H9 (cell line): Measurements from ENCODE around the gene ZCCHC8. TPM values are rescaled to one million over a fixed set of nuclear protein-coding genes. Genes with fewer than 3 reads are reported as not detected.
A peak's percentile ranks its signal among the peaks of the same experiment; 100 is the strongest.

Experiments used
- DNase-seq: peaks from one replicate; pipeline ENCODE4 v3.0.0-alpha.2; 2017
- H2AFZ ChIP-seq: one replicate; pipeline ENCODE4 v1.6.1; 2013; ENCODE audit warnings: mild to moderate bottlenecking, low read length, control low read depth, moderate library complexity
- H2AK5ac ChIP-seq: 2 replicates; pipeline ENCODE4 v1.6.1; 2013; ENCODE audit warnings: low read length, control low read depth, mixed read lengths; ENCODE audit not compliant: insufficient read length
- H2BK120ac ChIP-seq: one replicate; pipeline ENCODE4 v1.6.1; 2013; ENCODE audit warnings: low read depth, mild to moderate bottlenecking, low read length, control low read depth, inconsistent platforms; ENCODE audit not compliant: poor library complexity, severe bottlenecking
- H2BK12ac ChIP-seq: 2 replicates; pipeline ENCODE4 v1.6.1; 2013; ENCODE audit warnings: low read length, control low read depth, mixed read lengths, low read depth; ENCODE audit not compliant: insufficient read length
- H2BK15ac ChIP-seq: 2 replicates; pipeline ENCODE4 v1.6.1; 2013; ENCODE audit warnings: low read depth, low read length, control low read depth
- H2BK20ac ChIP-seq: one replicate; pipeline ENCODE4 v1.6.1; 2013; ENCODE audit warnings: low read depth, mild to moderate bottlenecking, low read length, control low read depth, inconsistent platforms; ENCODE audit not compliant: poor library complexity, severe bottlenecking
- H2BK5ac ChIP-seq: 2 replicates; pipeline ENCODE4 v1.6.1; 2013; ENCODE audit warnings: low read length, control low read depth, mixed read lengths; ENCODE audit not compliant: insufficient read length
- H3K14ac ChIP-seq: 2 replicates; pipeline ENCODE4 v1.6.1; 2013; ENCODE audit warnings: low read length, control low read depth; ENCODE audit not compliant: insufficient read depth
- H3K18ac ChIP-seq: 2 replicates; pipeline ENCODE4 v1.6.1; 2013; ENCODE audit warnings: low read depth, mild to moderate bottlenecking, mixed read lengths, low read length, control low read depth; ENCODE audit not compliant: insufficient read length
- H3K23ac ChIP-seq: 2 replicates; pipeline ENCODE4 v1.6.1; 2013; ENCODE audit warnings: low read length, control low read depth, mixed read lengths, low read depth; ENCODE audit not compliant: insufficient read length
- H3K23me2 ChIP-seq: 2 replicates; pipeline ENCODE4 v1.6.1; 2013; ENCODE audit warnings: low read depth, mild to moderate bottlenecking, mixed read lengths, low read length, control low read depth; ENCODE audit not compliant: insufficient read length, poor library complexity, severe bottlenecking
- H3K27ac ChIP-seq: 2 replicates; pipeline ENCODE4 v1.5.1; 2013; ENCODE audit warnings: low read length, control low read depth, mixed read lengths, low read depth; ENCODE audit not compliant: insufficient read length
- H3K27me3 ChIP-seq: 2 replicates; pipeline ENCODE4 v1.6.1; 2013; ENCODE audit warnings: low read length, control low read depth, inconsistent platforms; ENCODE audit not compliant: insufficient read depth
- H3K4ac ChIP-seq: 2 replicates; pipeline ENCODE4 v1.6.1; 2013; ENCODE audit warnings: low read depth, mild to moderate bottlenecking, control low read depth, inconsistent platforms, low read length, moderate library complexity
- H3K4me1 ChIP-seq: 2 replicates; pipeline ENCODE4 v1.6.1; 2013; ENCODE audit warnings: low read length, control low read depth, inconsistent platforms; ENCODE audit not compliant: insufficient read depth
- H3K4me2 ChIP-seq: 2 replicates; pipeline ENCODE4 v1.6.1; 2013; ENCODE audit warnings: low read length, control low read depth, mixed read lengths; ENCODE audit not compliant: insufficient read length, insufficient read depth
- H3K56ac ChIP-seq: 2 replicates; pipeline ENCODE4 v1.6.1; 2013; ENCODE audit warnings: low read depth, mild to moderate bottlenecking, mixed read lengths, low read length, control low read depth; ENCODE audit not compliant: insufficient read length
- H3K79me1 ChIP-seq: 2 replicates; pipeline ENCODE4 v1.6.1; 2013; ENCODE audit warnings: low read depth, mild to moderate bottlenecking, moderate library complexity, low read length, control low read depth, inconsistent platforms; ENCODE audit not compliant: insufficient read depth, poor library complexity, severe bottlenecking
- H3K79me2 ChIP-seq: 2 replicates; pipeline ENCODE4 v1.6.1; 2013; ENCODE audit warnings: low read length, control low read depth, inconsistent platforms; ENCODE audit not compliant: insufficient read depth
- H3K9ac ChIP-seq: 2 replicates; pipeline ENCODE4 v1.6.1; 2013; ENCODE audit warnings: low read length, control low read depth, mixed read lengths; ENCODE audit not compliant: insufficient read length; ENCODE audit errors: extremely low read depth
- H3K9me3 ChIP-seq: one replicate; pipeline ENCODE4 v1.6.1; 2013; ENCODE audit warnings: low read depth, low read length, inconsistent platforms; ENCODE audit not compliant: control insufficient read depth
- H3T11ph ChIP-seq: one replicate; pipeline ENCODE4 v1.6.1; 2013; ENCODE audit warnings: mild to moderate bottlenecking, low read length, control low read depth, inconsistent platforms
- H4K20me1 ChIP-seq: one replicate; pipeline ENCODE4 v1.6.1; 2013; ENCODE audit not compliant: control insufficient read depth, insufficient read length, insufficient read depth
- H4K5ac ChIP-seq: 2 replicates; pipeline ENCODE4 v1.6.1; 2013; ENCODE audit warnings: low read depth, mild to moderate bottlenecking, mixed read lengths, low read length, control low read depth; ENCODE audit not compliant: insufficient read length
- H4K8ac ChIP-seq: replicated peaks from 2 replicates; pipeline ENCODE4 v1.6.1; 2013; ENCODE audit warnings: low read length, control low read depth, mixed read lengths, low read depth; ENCODE audit not compliant: insufficient read length
- H4K91ac ChIP-seq: 2 replicates; pipeline ENCODE4 v1.6.1; 2013; ENCODE audit warnings: low read depth, mild to moderate bottlenecking, moderate library complexity, mixed read lengths, low read length, control low read depth; ENCODE audit not compliant: insufficient read length
- H3K27ac Mint-ChIP-seq, 3 experiments: 2 replicates in 2 of 3; 3 replicates in 1 of 3; pipeline ENCODE4 v1.8.0; 2020 to 2021; ENCODE audit warnings: mixed read lengths in 3 of 3, mild to moderate bottlenecking in 1 of 3, moderate library complexity in 1 of 3
- H3K27me3 Mint-ChIP-seq: 2 replicates; pipeline ENCODE4 v1.8.0; 2021; ENCODE audit warnings: low read depth, mild to moderate bottlenecking, moderate library complexity, mixed read lengths
- H3K36me3 Mint-ChIP-seq, 3 experiments: 2 replicates in 2 of 3; 3 replicates in 1 of 3; pipeline ENCODE4 v1.8.0; 2020 to 2021; ENCODE audit warnings: low read depth in 3 of 3, mixed read lengths in 3 of 3; ENCODE audit not compliant: insufficient read depth in 1 of 3
- H3K4me1 Mint-ChIP-seq, 2 experiments: 2 replicates each; pipeline ENCODE4 v1.8.0; 2020; ENCODE audit warnings: mixed read lengths in 2 of 2
- H3K4me3 Mint-ChIP-seq, 2 experiments: 2 replicates in 1 of 2; 3 replicates in 1 of 2; pipeline ENCODE4 v1.8.0; 2020 to 2021; ENCODE audit warnings: mild to moderate bottlenecking in 2 of 2, mixed read lengths in 2 of 2, moderate library complexity in 1 of 2
- H3K9me3 Mint-ChIP-seq, 2 experiments: 2 replicates in 1 of 2; 3 replicates in 1 of 2; pipeline ENCODE4 v1.8.0; 2020; ENCODE audit warnings: mild to moderate bottlenecking in 2 of 2, mixed read lengths in 2 of 2, moderate library complexity in 1 of 2
- WGBS: extraction: QIAGEN DNeasy Blood & Tissue Kit; methylation state at CpG from one replicate; pipeline ENCODE4 v1.1.7; 2013; ENCODE audit warnings: missing lambda C conversion rate, low lambda C conversion rate, mixed read lengths; ENCODE audit not compliant: insufficient read length; ENCODE audit errors: extremely low coverage; 5-methylcytosine and 5-hydroxymethylcytosine counted together
- total RNA-seq: library from RNA; stranded (reverse); gene quantifications from 2 replicates; pipeline ENCODE4 v1.2.1, GENCODE V29; 2021
- TF ChIP-seq, protein P1 (sequence below): fragments of 200-600 bp; sonication (generic); conservative IDR thresholded peaks from 3 replicates; pipeline ENCODE4 v1.8.0; 2021; ENCODE audit warnings: antibody characterized with exemption, mild to moderate bottlenecking

ZCCHC8 gene
- total RNA-seq, 1 experiment from 2014 or later, result 37.3 TPM

DNA sequence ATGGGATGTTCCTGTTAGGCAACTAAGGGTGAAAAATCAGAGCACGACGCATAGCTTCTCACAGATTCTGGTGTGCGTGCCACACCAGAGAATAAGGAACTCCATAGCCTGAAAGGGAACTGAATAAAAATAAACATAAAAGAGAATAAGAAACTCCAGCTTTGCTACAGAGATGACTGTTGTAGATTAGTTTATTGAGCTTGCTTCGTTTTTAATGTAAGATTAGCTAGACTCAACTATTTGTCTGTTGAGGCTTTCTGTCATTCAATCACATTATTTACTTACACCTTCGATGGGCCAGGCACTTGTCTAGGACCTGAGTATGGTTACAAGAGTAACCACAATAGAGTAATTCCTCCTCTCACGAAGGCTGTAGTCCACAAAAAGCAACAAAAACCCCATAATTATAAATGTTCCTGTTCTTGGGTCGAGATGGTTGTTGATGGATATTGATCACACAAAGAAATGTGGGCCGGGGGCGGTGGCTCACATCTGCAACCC lies 807 bp upstream of the ZCCHC8 start:
- H2AK5ac ChIP-seq, result no peak overlapping the region
- TF ChIP-seq, protein P1, sequence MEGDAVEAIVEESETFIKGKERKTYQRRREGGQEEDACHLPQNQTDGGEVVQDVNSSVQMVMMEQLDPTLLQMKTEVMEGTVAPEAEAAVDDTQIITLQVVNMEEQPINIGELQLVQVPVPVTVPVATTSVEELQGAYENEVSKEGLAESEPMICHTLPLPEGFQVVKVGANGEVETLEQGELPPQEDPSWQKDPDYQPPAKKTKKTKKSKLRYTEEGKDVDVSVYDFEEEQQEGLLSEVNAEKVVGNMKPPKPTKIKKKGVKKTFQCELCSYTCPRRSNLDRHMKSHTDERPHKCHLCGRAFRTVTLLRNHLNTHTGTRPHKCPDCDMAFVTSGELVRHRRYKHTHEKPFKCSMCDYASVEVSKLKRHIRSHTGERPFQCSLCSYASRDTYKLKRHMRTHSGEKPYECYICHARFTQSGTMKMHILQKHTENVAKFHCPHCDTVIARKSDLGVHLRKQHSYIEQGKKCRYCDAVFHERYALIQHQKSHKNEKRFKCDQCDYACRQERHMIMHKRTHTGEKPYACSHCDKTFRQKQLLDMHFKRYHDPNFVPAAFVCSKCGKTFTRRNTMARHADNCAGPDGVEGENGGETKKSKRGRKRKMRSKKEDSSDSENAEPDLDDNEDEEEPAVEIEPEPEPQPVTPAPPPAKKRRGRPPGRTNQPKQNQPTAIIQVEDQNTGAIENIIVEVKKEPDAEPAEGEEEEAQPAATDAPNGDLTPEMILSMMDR, result no peak
- no peaks in the 10 kb centered on the region for H4K20me1 ChIP-seq
- H2BK5ac ChIP-seq, result peak overlapping the region; percentile 16
- H3K79me1 ChIP-seq, result no peaks in the 10 kb centered on the region
- Mint-ChIP-seq H3K27ac (peak overlapping the region; percentile 85 to 100 (median 99)), H3K4me3 (peak overlapping the region; percentile 97 to 98), H3K36me3 (peaks cover 24 to 46% (median 39%) of the 10 kb centered on the region in 3 experiments), H3K9me3 (no peaks in the 10 kb centered on the region; a peak in 1 of 5 replicates), H3K27me3 (no peaks in the 10 kb centered on the region; the same call in 1 of the 2 replicates), H3K4me1 (peaks cover 12 to 15% of the 10 kb centered on the region in 2 experiments)
- H4K91ac ChIP-seq, result no peak overlapping the region
- peak overlapping the region; percentile 51 for H3K18ac ChIP-seq
- H3K27ac ChIP-seq, result peak overlapping the region; percentile 53
- H3T11ph ChIP-seq, result no peak overlapping the region
- no CpG with 5 or more reads among the region's 9 CpGs for WGBS
- H3K9me3 ChIP-seq, result no peaks in the 10 kb centered on the region
- no peak overlapping the region for H2AFZ ChIP-seq
- H3K9ac ChIP-seq, result no peak overlapping the region
- DNase-seq, result no peak
- peak overlapping the region; percentile 36; the same call in 1 of the 2 replicates for H3K14ac ChIP-seq
- peak overlapping the region; percentile 45 for H4K5ac ChIP-seq
- H3K27me3 ChIP-seq, result no peaks in the 10 kb centered on the region
- no peak overlapping the region for H2BK20ac ChIP-seq
- no peaks in the 10 kb centered on the region for H3K23me2 ChIP-seq
- no peak overlapping the region for H2BK120ac ChIP-seq
- H3K79me2 ChIP-seq, result no peaks in the 10 kb centered on the region; the same call in 1 of the 2 replicates
- no peaks in the 10 kb centered on the region for H3K4me1 ChIP-seq
- no peak overlapping the region for H2BK15ac ChIP-seq
- no peak overlapping the region for H3K4ac ChIP-seq
- no peak overlapping the region for H2BK12ac ChIP-seq
- no peak overlapping the region for H3K23ac ChIP-seq
- peak overlapping the region; percentile 41 for H3K4me2 ChIP-seq
- peak overlapping the region; percentile 63 for H4K8ac ChIP-seq
- H3K56ac ChIP-seq, result no peak overlapping the region
